ENCODE data around the gene WNT1. TPM values are rescaled to one million over a fixed set of nuclear protein-coding genes. Genes with fewer than 3 reads are reported as not detected.

The WNT1 gene
- total and polyA plus RNA-seq, 2 of the 4 experiments (the other 2 are of a cell fraction) = not detected

DNA sequence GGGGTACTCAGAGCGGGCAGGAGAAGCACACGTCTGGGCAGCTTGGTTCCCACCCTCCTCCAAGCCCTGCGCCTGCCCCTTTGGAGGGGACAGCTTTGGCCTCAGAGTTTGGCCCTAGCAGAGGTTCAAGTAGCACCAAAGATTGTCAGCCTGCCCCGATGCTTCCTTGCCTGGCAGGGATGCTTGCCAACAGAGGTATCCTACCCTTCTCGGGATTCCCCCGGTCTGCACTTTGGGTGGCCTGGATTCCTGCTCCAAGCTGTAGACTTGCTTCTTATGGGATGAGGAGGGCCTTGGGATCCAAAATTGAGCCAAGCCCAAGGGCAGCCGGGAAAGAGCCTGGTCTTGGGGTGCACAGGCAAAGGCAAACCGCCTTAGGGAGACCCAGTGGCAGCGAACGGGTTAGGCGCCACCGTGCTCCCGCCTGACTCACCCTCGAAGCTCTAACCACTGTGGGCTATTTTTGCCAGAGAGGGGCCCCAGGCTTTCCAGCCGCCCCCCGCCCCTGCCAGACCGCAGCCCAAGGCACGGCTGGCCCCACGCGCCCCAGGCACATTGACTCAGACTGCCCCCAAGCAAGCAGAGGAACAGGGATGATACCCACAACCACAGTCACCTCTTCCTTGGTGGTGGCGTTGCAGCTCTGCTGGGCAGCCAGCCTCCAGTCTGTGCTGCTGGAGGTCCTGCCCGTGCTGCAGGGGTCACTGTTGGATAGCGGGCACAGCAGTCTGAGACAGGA is 5.7 kb upstream of the WNT1 start:
- peak overlapping the region; percentile 28 for H2AFZ ChIP-seq (replicated peaks; ENCODE audit: low read length, poor library complexity)
- no peak overlapping the region for H2BK15ac ChIP-seq (ENCODE audit: low read depth, low read length)
- ChIA-PET CTCF (no interaction called here), POLR2A (ENCODE audit: unreplicated experiment) (no interaction called here)
- no peak overlapping the region for H2AK9ac ChIP-seq (replicated peaks; ENCODE audit: low read depth, low read length, poor library complexity)
- no peak overlapping the region for H3K4me3 ChIP-seq (ENCODE audit: insufficient read depth, low read depth, low read length)
- H3K4me1 ChIP-seq (ENCODE audit: control insufficient read depth, insufficient read depth, low read length) = peaks cover 14% of the 10 kb centered on the region
- no peak overlapping the region for H4K8ac ChIP-seq (ENCODE audit: low read depth in 2 of 2, low read length in 2 of 2)
- no peak overlapping the region for H3K18ac ChIP-seq (ENCODE audit: low read depth, low read length)
- H3K4me2 ChIP-seq (ENCODE audit: low read depth, low read length) = no peak overlapping the region
- H3K27me3 ChIP-seq (ENCODE audit: control insufficient read depth, insufficient read depth, low read length) = peaks cover 75% of the 10 kb centered on the region
- no peak overlapping the region for H3K4ac ChIP-seq (ENCODE audit: low read depth, low read length)
- no peak overlapping the region for H3K56ac ChIP-seq (ENCODE audit: extremely low read depth, insufficient read depth, low read length)
- 11% methylated on average over 14 of the region's 23 CpGs; no CpG with 5 or more reads in 1 of the 2 experiments for WGBS, 2 experiments (ENCODE audit: extremely low coverage in 2 of 2, insufficient read length in 1 of 2)
- in situ Hi-C loops (cut with MboI; ENCODE audit: low sequenced_read_pairs) = no loop called here
- H2BK120ac ChIP-seq (ENCODE audit: low read depth, low read length) = no peak overlapping the region
- H3K9ac ChIP-seq (ENCODE audit: low read depth, low read length) = no peak overlapping the region
- H2BK5ac ChIP-seq (ENCODE audit: low read depth, low read length, poor library complexity, severe bottlenecking) = no peak overlapping the region
- H3K27ac ChIP-seq (ENCODE audit: insufficient read depth, low read length) = no peak overlapping the region
- no peaks in the 10 kb centered on the region for H3K36me3 ChIP-seq (ENCODE audit: control insufficient read depth, insufficient read depth, low read length)
- no peak overlapping the region for H2BK20ac ChIP-seq (ENCODE audit: low read depth, low read length)
- H3K23ac ChIP-seq (ENCODE audit: low read depth, low read length) = no peak overlapping the region
- DNase-seq = peak; percentile 41
- H3K79me1 ChIP-seq (ENCODE audit: low read depth in 1 of 2, low read length in 2 of 2) = no peaks in the 10 kb centered on the region
- H3K9me1 ChIP-seq (ENCODE audit: insufficient read depth, low read length) = peaks cover 9% of the 10 kb centered on the region
- no peak overlapping the region for H4K91ac ChIP-seq (ENCODE audit: insufficient read depth, low read depth, low read length)
- BruUV-seq (replicated peaks) = no TSS peak
- H2AK5ac ChIP-seq (ENCODE audit: low read depth, low read length) = 0 out of 2 replicates have a peak overlapping the region, but pooled peaks have one; percentile 3
- intact Hi-C loops (cut with micrococcal nuclease) = no loop called here
- H3K14ac ChIP-seq (replicated peaks; ENCODE audit: low read depth, low read length) = no peak overlapping the region
- H4K20me1 ChIP-seq (ENCODE audit: insufficient read depth, low read length) = no peaks in the 10 kb centered on the region; the same call in none of the 2 replicates
- H3K9me3 ChIP-seq (ENCODE audit: control insufficient read depth, insufficient read depth, low read length) = no peaks in the 10 kb centered on the region
- no peak overlapping the region for H4K5ac ChIP-seq (ENCODE audit: low read depth, low read length)
- ATAC-seq (ENCODE audit: low read depth) = no peak
- dilution Hi-C loops (cut with HindIII; ENCODE audit: low sequenced_read_pairs, unreplicated experiment) = no loop called here
- TF ChIP-seq, protein P1, sequence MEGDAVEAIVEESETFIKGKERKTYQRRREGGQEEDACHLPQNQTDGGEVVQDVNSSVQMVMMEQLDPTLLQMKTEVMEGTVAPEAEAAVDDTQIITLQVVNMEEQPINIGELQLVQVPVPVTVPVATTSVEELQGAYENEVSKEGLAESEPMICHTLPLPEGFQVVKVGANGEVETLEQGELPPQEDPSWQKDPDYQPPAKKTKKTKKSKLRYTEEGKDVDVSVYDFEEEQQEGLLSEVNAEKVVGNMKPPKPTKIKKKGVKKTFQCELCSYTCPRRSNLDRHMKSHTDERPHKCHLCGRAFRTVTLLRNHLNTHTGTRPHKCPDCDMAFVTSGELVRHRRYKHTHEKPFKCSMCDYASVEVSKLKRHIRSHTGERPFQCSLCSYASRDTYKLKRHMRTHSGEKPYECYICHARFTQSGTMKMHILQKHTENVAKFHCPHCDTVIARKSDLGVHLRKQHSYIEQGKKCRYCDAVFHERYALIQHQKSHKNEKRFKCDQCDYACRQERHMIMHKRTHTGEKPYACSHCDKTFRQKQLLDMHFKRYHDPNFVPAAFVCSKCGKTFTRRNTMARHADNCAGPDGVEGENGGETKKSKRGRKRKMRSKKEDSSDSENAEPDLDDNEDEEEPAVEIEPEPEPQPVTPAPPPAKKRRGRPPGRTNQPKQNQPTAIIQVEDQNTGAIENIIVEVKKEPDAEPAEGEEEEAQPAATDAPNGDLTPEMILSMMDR (conservative IDR thresholded peaks at IDR 0.05; ENCODE audit: low read depth, low read length) = peak; percentile 14; the same call in 1 of the 2 replicates
- TF ChIP-seq CHD1 (IDR thresholded peaks at IDR 0.05; ENCODE audit: low read depth, low read length) = no peak
- TF ChIP-seq POLR2A (IDR thresholded peaks at IDR 0.05; ENCODE audit: low read depth, low read length) = no peak
- TF ChIP-seq, protein P2, sequence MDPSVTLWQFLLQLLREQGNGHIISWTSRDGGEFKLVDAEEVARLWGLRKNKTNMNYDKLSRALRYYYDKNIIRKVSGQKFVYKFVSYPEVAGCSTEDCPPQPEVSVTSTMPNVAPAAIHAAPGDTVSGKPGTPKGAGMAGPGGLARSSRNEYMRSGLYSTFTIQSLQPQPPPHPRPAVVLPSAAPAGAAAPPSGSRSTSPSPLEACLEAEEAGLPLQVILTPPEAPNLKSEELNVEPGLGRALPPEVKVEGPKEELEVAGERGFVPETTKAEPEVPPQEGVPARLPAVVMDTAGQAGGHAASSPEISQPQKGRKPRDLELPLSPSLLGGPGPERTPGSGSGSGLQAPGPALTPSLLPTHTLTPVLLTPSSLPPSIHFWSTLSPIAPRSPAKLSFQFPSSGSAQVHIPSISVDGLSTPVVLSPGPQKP (IDR thresholded peaks at IDR 0.05; ENCODE audit: borderline replicate concordance, low read depth, low read length) = no peak
- no peak for TF ChIP-seq MAZ (IDR thresholded peaks at IDR 0.05; ENCODE audit: borderline replicate concordance, low read depth, low read length)
- TF ChIP-seq NFE2L2 (IDR thresholded peaks at IDR 0.05; ENCODE audit: low read depth, low read length) = no peak
- TF ChIP-seq RCOR1 (IDR thresholded peaks at IDR 0.05; ENCODE audit: insufficient replicate concordance, low read length) = no peak
- TF ChIP-seq MAFK (IDR thresholded peaks at IDR 0.05; ENCODE audit: low read depth, low read length) = no peak
- peak; percentile 33 for TF ChIP-seq RAD21 (IDR thresholded peaks at IDR 0.05; ENCODE audit: low read length)
- peak; percentile 16; the same call in 1 of the 2 replicates for TF ChIP-seq BHLHE40 (IDR thresholded peaks at IDR 0.05; ENCODE audit: low read depth, low read length)
- no peak for TF ChIP-seq FOS (IDR thresholded peaks at IDR 0.05; ENCODE audit: low read depth, low read length)
- TF ChIP-seq USF2 (IDR thresholded peaks at IDR 0.05; ENCODE audit: low read depth, low read length) = no peak
- TF ChIP-seq RFX5 (IDR thresholded peaks at IDR 0.05; ENCODE audit: low read depth, low read length) = no peak
- no peak for TF ChIP-seq CEBPB (IDR thresholded peaks at IDR 0.05; ENCODE audit: low read depth, low read length)
- no peak for TF ChIP-seq MXI1 (IDR thresholded peaks at IDR 0.05; ENCODE audit: borderline replicate concordance, low read depth, low read length)

All from IMR-90 (cell line).